OCI-LY3 (cell line): Measurements from ENCODE around the gene NKX3-2.

Experiments used
- H2AFZ ChIP-seq: fragments of 200-600, 300-600 bp; shearing (Covaris generic); 2 replicates; pipeline ENCODE4 v1.6.0; 2014; ENCODE audit warnings: antibody characterized with exemption, low read depth, low read length
- H3K27ac ChIP-seq: fragments of 200-600, 300-600 bp; sonication (generic); 2 replicates; pipeline ENCODE4 v1.5.1; 2014; ENCODE audit warnings: mild to moderate bottlenecking, low read length, moderate library complexity, mixed read lengths
- H3K27me3 ChIP-seq: fragments of 200-600, 300-600 bp; sonication (generic); 2 replicates; pipeline ENCODE4 v1.6.1; 2014; ENCODE audit warnings: low read depth, low read length, mixed read lengths
- H3K36me3 ChIP-seq: fragments of 200-600, 300-600 bp; sonication (generic); replicated peaks from 2 replicates; pipeline ENCODE3; 2014; ENCODE audit warnings: low read depth, low read length, mixed read lengths
- H3K4me1 ChIP-seq: fragments of 300-600, 200-600 bp; sonication (generic); 2 replicates; pipeline ENCODE4 v1.6.1; 2014; ENCODE audit warnings: low read length, mixed read lengths
- H3K4me2 ChIP-seq: fragments of 200-600, 300-600 bp; sonication (generic); 2 replicates; pipeline ENCODE4 v1.6.1; 2014; ENCODE audit warnings: low read length, mixed read lengths
- H3K4me3 ChIP-seq: fragments of 300-600, 200-600 bp; sonication (generic); 2 replicates; pipeline ENCODE4 v1.5.1; 2014; ENCODE audit warnings: antibody characterized with exemption, mild to moderate bottlenecking, low read length, moderate library complexity
- H3K79me2 ChIP-seq: fragments of 300-600, 200-600 bp; shearing (Covaris generic); 2 replicates; pipeline ENCODE4 v1.6.1; 2014; ENCODE audit warnings: mild to moderate bottlenecking, low read length, mixed read lengths
- H3K9ac ChIP-seq: fragments of 300-600, 200-600 bp; shearing (Covaris generic); 2 replicates; pipeline ENCODE4 v1.6.0; 2014; ENCODE audit warnings: mild to moderate bottlenecking, low read length, moderate library complexity
- H3K9me3 ChIP-seq: fragments of 200-600, 300-600 bp; shearing (Covaris generic); 2 replicates; pipeline ENCODE4 v1.6.1; 2014; ENCODE audit warnings: low read length, mixed read lengths; ENCODE audit not compliant: insufficient read depth
- H4K20me1 ChIP-seq: fragments of 200-600, 300-600 bp; sonication (generic); 2 replicates; pipeline ENCODE4 v1.6.1; 2016; ENCODE audit warnings: low read length, mixed read lengths; ENCODE audit not compliant: insufficient read depth
- EZH2phosphoT487 ChIP-seq: fragments of 200-600 bp; shearing (Covaris generic); IDR thresholded peaks from 2 replicates; pipeline ENCODE4 v1.6.1; 2018; ENCODE audit warnings: antibody characterized with exemption, mixed run types, low read depth
- TF ChIP-seq, protein P1 (sequence below): fragments of 200-600, 300-600 bp; sonication (generic); IDR thresholded peaks from 2 replicates; pipeline ENCODE4 v1.5.1; 2014; ENCODE audit warnings: antibody characterized with exemption, low read length, low read depth

The NKX3-2 gene

DNA sequence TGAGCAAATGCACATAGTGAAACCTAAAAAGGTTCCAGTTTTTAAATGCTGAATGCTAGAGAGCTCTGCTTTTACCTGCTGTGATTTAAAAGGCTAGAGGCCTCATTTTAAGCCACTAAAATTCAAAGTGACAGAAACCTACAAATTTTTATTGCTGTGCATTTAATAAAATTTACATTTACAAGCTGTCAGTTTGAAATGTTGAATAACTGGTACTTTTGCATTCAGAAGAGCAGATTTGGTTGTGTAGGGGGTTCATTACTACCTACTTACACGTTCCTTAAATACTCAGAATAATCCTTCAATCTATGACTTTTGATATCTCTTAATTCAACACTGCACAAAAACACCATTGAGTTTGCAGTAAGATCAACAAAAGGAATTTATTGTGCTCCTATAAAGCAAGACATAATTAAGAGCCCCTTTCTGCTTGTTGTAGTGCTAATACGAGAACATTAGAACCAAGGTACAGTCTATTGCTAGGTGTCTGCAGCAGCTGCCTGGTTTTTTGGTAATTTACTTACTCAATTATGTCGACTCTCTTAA is 27.9 kb downstream of the NKX3-2 start:
- Histone ChIP-seq H3K4me3 (no peak overlapping the region), H3K27me3 (no peaks in the 10 kb centered on the region), H3K79me2 (no peaks in the 10 kb centered on the region), H4K20me1 (no peaks in the 10 kb centered on the region), H3K4me2 (no peak overlapping the region), H3K27ac (no peak overlapping the region), H3K4me1 (no peaks in the 10 kb centered on the region; the same call in 1 of the 2 replicates), H3K36me3 (no peaks in the 10 kb centered on the region), H3K9me3 (no peaks in the 10 kb centered on the region), H3K9ac (no peak overlapping the region), H2AFZ (no peak overlapping the region)
- no peak for TF ChIP-seq EZH2phosphoT487
- TF ChIP-seq, protein P1, sequence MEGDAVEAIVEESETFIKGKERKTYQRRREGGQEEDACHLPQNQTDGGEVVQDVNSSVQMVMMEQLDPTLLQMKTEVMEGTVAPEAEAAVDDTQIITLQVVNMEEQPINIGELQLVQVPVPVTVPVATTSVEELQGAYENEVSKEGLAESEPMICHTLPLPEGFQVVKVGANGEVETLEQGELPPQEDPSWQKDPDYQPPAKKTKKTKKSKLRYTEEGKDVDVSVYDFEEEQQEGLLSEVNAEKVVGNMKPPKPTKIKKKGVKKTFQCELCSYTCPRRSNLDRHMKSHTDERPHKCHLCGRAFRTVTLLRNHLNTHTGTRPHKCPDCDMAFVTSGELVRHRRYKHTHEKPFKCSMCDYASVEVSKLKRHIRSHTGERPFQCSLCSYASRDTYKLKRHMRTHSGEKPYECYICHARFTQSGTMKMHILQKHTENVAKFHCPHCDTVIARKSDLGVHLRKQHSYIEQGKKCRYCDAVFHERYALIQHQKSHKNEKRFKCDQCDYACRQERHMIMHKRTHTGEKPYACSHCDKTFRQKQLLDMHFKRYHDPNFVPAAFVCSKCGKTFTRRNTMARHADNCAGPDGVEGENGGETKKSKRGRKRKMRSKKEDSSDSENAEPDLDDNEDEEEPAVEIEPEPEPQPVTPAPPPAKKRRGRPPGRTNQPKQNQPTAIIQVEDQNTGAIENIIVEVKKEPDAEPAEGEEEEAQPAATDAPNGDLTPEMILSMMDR, result no peak

DNA sequence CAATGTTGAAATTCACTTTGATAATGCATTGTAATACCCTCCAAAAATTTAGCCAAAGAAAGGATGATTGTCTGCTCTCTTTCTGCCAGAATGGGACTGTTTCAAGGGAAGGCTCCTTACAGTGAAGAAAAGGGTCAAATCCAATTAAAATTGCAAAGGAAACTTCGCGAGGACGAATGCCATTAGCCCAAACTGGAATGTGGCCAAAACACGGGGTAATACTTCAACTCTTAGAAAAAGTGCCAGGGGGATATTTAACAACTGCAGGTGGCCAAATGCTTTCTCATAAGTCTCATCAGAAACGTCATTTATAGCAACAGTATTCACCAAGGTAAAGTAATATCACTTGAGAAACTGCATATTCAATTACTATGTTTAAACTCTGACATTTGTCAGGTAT is 29.0 kb downstream of the NKX3-2 start:
- Histone ChIP-seq H3K79me2 (no peaks in the 10 kb centered on the region), H3K27ac (no peak overlapping the region), H3K4me2 (no peak overlapping the region), H3K9ac (no peak overlapping the region), H3K36me3 (no peaks in the 10 kb centered on the region), H3K9me3 (no peaks in the 10 kb centered on the region), H4K20me1 (no peaks in the 10 kb centered on the region), H3K4me3 (no peak overlapping the region), H3K27me3 (no peaks in the 10 kb centered on the region), H2AFZ (no peak overlapping the region), H3K4me1 (no peaks in the 10 kb centered on the region; the same call in 1 of the 2 replicates)
- TF ChIP-seq, protein P1, result no peak
- TF ChIP-seq EZH2phosphoT487, result no peak

DNA sequence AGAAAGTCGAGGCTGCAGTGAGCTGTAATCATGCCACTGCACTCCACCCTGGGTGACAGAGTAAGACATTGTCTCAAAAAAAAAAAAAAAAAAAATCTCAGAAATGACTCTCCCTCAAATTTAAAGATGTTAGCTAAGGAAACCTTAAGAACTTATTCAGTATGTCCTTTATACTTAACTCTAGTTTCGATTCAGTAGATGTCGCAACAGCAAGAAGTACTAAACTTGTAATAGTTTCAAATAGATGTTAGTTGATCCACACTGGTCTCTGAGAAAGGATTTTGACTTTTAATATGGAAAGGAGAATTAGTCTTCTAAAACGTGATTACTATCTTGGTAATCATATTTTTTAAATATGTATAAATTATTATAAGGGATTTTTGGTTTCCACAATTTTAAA is 29.6 kb downstream of the NKX3-2 start:
- Histone ChIP-seq H3K27ac (no peak overlapping the region), H3K4me1 (no peaks in the 10 kb centered on the region; the same call in 1 of the 2 replicates), H3K4me2 (no peak overlapping the region), H3K9me3 (no peaks in the 10 kb centered on the region), H2AFZ (no peak overlapping the region), H3K4me3 (no peak overlapping the region), H3K79me2 (no peaks in the 10 kb centered on the region), H3K27me3 (no peaks in the 10 kb centered on the region), H3K9ac (no peak overlapping the region), H3K36me3 (no peaks in the 10 kb centered on the region), H4K20me1 (no peaks in the 10 kb centered on the region)
- TF ChIP-seq, protein P1, result no peak
- TF ChIP-seq EZH2phosphoT487, result no peak

DNA sequence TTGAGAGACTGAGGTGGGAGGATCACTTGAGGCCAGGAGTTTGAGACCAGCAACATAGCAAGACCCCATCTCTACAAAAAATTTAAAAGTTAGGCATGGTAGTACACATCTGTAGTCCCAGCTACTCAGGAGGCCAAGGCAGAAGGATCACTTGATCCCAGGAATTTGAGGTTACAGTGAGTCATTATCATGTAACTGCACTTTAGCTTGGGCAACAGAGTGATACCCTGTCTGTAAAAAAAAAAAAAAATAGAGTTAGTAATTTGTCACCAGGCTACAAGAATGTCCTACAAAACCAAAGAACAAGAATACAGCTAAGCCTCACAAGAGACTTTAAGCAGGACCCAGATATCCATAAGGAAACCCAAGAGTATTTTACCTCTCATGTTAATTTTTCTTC is 33.2 kb downstream of the NKX3-2 start:
- H3K9ac ChIP-seq, result no peak overlapping the region
- no peaks in the 10 kb centered on the region for H3K36me3 ChIP-seq
- no peaks in the 10 kb centered on the region for H3K4me1 ChIP-seq
- no peak overlapping the region for H2AFZ ChIP-seq
- H3K4me3 ChIP-seq, result no peak overlapping the region
- TF ChIP-seq, protein P1, result no peak
- no peak for TF ChIP-seq EZH2phosphoT487
- H3K79me2 ChIP-seq, result no peaks in the 10 kb centered on the region
- no peak overlapping the region for H3K27ac ChIP-seq
- no peaks in the 10 kb centered on the region for H4K20me1 ChIP-seq
- H3K27me3 ChIP-seq, result no peaks in the 10 kb centered on the region
- no peaks in the 10 kb centered on the region for H3K9me3 ChIP-seq
- H3K4me2 ChIP-seq, result no peak overlapping the region
